ENCODE measurements around the gene PRKCA. TPM values are rescaled to one million over a fixed set of nuclear protein-coding genes. Genes with fewer than 3 reads are reported as not detected.

PRKCA gene
- total RNA-seq, 2 donors from 2014 or later: 8.3 to 26.5 TPM

DNA sequence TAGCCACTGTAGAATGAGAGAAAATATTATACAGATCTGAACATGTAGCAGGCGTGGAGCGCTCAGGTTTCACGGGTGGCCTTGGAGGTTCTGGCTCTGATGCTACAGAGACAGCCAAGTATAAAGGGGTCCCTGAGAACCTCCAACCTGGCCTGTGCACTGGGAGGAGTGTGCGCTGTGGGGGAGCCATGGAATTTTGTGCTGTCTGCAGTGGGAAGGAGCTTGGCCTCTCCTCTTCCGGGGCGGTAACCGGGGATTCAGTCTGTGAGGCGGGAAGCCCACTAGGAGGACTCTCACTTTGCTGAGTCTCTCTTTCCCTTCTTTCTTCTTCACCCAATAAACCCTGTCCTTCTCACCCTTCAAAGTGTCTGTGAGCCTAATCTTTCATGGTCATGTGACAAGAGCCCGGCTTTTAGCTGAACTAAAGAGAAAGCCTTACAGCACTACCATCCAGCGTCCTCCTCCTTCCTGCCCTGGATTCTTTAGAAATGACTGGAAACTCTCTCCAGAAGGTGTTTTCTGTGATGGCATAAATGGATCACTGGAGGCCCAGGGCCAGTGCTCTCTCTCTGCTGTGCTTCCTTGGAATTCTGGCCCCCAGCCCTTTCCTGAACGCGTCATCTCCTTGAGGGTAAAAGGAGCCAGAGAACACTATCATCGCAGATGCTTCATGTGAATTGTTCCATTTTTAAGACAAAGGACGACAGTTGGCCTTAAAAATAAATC is 300.4 kb downstream of the PRKCA start:
- Histone ChIP-seq H3K36me3 (no peaks in the 10 kb centered on the region), H3K27ac (no peak overlapping the region), H3K4me1 (replicated peaks) (no peaks in the 10 kb centered on the region), H3K27me3 (replicated peaks; ENCODE audit: insufficient read depth) (no peaks in the 10 kb centered on the region), H3K9me3 (no peaks in the 10 kb centered on the region), H3K4me3 (no peak overlapping the region)
- no peak for DNase-seq (ENCODE audit: low spot score)
- intact Hi-C loops (cut with DNase I): no loop called here
- TF ChIP-seq POLR2AphosphoS5 (IDR thresholded peaks at IDR 0.05) (no peak), POLR2A (IDR thresholded peaks at IDR 0.05) (no peak)
- TF ChIP-seq, protein P1, sequence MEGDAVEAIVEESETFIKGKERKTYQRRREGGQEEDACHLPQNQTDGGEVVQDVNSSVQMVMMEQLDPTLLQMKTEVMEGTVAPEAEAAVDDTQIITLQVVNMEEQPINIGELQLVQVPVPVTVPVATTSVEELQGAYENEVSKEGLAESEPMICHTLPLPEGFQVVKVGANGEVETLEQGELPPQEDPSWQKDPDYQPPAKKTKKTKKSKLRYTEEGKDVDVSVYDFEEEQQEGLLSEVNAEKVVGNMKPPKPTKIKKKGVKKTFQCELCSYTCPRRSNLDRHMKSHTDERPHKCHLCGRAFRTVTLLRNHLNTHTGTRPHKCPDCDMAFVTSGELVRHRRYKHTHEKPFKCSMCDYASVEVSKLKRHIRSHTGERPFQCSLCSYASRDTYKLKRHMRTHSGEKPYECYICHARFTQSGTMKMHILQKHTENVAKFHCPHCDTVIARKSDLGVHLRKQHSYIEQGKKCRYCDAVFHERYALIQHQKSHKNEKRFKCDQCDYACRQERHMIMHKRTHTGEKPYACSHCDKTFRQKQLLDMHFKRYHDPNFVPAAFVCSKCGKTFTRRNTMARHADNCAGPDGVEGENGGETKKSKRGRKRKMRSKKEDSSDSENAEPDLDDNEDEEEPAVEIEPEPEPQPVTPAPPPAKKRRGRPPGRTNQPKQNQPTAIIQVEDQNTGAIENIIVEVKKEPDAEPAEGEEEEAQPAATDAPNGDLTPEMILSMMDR (IDR thresholded peaks at IDR 0.05): no peak
- 84% methylated on average over 14 of the region's 14 CpGs for WGBS

DNA sequence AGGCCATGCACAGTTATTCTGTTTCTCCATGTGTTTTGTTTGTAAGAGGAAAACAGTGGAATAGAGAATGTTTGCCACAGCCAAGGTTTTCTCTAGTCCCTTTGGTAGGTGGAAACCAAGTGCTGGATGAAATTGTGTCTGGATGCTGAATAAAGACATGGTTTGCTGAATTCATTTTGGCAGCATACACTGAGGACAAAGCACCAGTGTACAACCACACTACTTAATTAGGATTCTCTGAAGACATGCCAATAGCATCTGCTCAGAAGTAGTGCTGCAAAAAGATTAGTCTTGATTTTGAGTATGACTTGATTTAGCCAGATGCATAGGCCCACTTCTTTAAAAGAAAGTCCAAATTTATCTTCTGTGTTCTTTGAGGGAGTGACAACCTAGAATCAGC is 302.0 kb downstream of the PRKCA start:
- no peaks in the 10 kb centered on the region for H3K36me3 ChIP-seq
- no peaks in the 10 kb centered on the region for H3K9me3 ChIP-seq
- TF ChIP-seq, protein P1 (IDR thresholded peaks at IDR 0.05): no peak
- TF ChIP-seq POLR2A (IDR thresholded peaks at IDR 0.05) (no peak), POLR2AphosphoS5 (IDR thresholded peaks at IDR 0.05) (no peak)
- H3K4me1 ChIP-seq (replicated peaks): no peaks in the 10 kb centered on the region
- no peak overlapping the region for H3K4me3 ChIP-seq
- no peaks in the 10 kb centered on the region for H3K27me3 ChIP-seq (replicated peaks; ENCODE audit: insufficient read depth)
- H3K27ac ChIP-seq: no peak overlapping the region
- no peak for DNase-seq (ENCODE audit: low spot score)
- intact Hi-C loops (cut with DNase I): no loop called here

DNA sequence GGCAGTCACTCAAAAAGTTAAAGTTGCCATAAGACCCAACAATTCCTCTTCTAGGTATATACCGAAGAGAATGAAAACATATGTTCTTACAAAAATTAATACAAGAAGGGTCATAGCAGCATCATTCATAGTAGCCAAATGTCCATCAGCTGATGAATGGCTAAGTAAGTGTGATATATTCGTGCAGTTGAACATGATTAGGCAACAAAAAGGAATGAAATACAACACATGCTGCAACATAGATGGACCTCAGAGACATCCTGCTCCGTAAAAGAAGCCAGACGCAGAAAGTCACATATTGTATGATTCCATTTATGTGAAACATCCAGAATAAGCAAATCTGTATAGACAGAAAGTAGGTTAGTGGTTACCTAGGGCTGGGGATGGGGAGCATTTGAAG is 303.1 kb downstream of the PRKCA start:
- intact Hi-C loops (cut with DNase I): no loop called here

DNA sequence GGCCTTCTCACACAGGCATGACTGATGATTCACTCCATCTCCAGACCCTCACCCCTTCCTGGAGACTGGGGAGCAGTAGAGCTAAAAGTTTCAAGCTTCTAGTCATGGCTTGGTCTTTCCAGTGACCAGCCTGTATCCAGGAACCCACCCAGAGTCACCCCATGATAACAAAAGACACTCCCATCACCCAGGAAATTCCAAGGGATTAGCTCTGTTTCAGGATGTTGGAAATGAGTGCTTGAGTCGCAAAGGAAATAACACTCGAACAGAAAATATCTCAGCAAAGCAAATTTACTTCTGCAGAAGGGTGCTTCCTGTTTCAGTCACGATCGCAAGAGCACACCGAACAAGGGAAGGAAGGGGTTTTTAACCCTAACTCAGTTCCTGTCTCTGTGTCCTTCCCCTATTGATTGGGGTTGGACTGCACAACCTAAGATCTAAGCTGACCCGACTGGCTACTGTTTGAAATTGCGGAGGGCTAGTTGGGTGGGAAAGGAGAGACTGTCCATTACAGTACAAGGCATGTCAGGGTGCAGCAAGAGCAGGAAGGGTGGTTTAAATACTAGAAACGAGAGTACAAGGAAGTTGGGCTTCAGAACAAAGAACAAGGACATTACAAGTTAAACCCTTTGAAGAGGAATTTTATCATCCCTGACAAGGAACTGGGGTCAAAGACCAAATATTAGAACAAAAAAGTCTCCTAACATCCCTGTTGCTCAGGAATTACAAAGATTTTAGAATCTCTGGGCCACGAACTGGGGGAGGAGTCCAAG is 308.1 kb downstream of the PRKCA start:
- 79% methylated on average over 9 of the region's 9 CpGs for WGBS
- intact Hi-C loops (cut with DNase I): no loop called here
- Histone ChIP-seq H3K27ac (no peak overlapping the region), H3K4me3 (no peak overlapping the region), H3K4me1 (replicated peaks) (no peaks in the 10 kb centered on the region), H3K9me3 (no peaks in the 10 kb centered on the region), H3K36me3 (no peaks in the 10 kb centered on the region), H3K27me3 (replicated peaks; ENCODE audit: insufficient read depth) (no peaks in the 10 kb centered on the region)
- DNase-seq (ENCODE audit: low spot score): no peak
- TF ChIP-seq POLR2A (IDR thresholded peaks at IDR 0.05): no peak
- TF ChIP-seq POLR2AphosphoS5 (IDR thresholded peaks at IDR 0.05): no peak
- TF ChIP-seq, protein P1 (IDR thresholded peaks at IDR 0.05): no peak

More for the DNA sequence above, 303.1 kb downstream of the PRKCA start:
- DNase-seq (ENCODE audit: low spot score): no peak
- no peaks in the 10 kb centered on the region for H3K27me3 ChIP-seq (replicated peaks; ENCODE audit: insufficient read depth)
- 84% methylated on average over 4 of the region's 4 CpGs for WGBS
- H3K4me3 ChIP-seq: no peak overlapping the region
- TF ChIP-seq, protein P1 (IDR thresholded peaks at IDR 0.05): no peak
- TF ChIP-seq POLR2A (IDR thresholded peaks at IDR 0.05) (no peak), POLR2AphosphoS5 (IDR thresholded peaks at IDR 0.05) (no peak)
- no peaks in the 10 kb centered on the region for H3K9me3 ChIP-seq
- H3K4me1 ChIP-seq (replicated peaks): no peaks in the 10 kb centered on the region
- H3K36me3 ChIP-seq: no peaks in the 10 kb centered on the region
- no peak overlapping the region for H3K27ac ChIP-seq

Measured in prostate gland (tissue), 2 donors.